Gastrocnemius medialis (tissue), 4 donors: ENCODE results near the gene LTBP1.

Source experiments
- POLR2A ChIP-seq, 2 donors: fragments of 450-650 bp; IDR thresholded peaks; one replicate each; pipeline ENCODE4 v1.6.1; 2017; ENCODE audit warnings: antibody characterized with exemption in 2 of 2, mild to moderate bottlenecking in 2 of 2, moderate library complexity in 2 of 2
- TF ChIP-seq, protein P1 (sequence below), 5 experiments: fragments of 450-650 bp in 3 of 5; fragments of 200-600 bp in 2 of 5; sonication (generic) in 2 of 5; IDR thresholded peaks in 4 of 5; conservative IDR thresholded peaks in 1 of 5; 1 replicate in 4 of 5; 2 replicates in 1 of 5; pipeline ENCODE4 v1.5.1; 2016 to 2019; ENCODE audit warnings: antibody characterized with exemption in 5 of 5, mild to moderate bottlenecking in 3 of 5, moderate library complexity in 3 of 5

DNA sequence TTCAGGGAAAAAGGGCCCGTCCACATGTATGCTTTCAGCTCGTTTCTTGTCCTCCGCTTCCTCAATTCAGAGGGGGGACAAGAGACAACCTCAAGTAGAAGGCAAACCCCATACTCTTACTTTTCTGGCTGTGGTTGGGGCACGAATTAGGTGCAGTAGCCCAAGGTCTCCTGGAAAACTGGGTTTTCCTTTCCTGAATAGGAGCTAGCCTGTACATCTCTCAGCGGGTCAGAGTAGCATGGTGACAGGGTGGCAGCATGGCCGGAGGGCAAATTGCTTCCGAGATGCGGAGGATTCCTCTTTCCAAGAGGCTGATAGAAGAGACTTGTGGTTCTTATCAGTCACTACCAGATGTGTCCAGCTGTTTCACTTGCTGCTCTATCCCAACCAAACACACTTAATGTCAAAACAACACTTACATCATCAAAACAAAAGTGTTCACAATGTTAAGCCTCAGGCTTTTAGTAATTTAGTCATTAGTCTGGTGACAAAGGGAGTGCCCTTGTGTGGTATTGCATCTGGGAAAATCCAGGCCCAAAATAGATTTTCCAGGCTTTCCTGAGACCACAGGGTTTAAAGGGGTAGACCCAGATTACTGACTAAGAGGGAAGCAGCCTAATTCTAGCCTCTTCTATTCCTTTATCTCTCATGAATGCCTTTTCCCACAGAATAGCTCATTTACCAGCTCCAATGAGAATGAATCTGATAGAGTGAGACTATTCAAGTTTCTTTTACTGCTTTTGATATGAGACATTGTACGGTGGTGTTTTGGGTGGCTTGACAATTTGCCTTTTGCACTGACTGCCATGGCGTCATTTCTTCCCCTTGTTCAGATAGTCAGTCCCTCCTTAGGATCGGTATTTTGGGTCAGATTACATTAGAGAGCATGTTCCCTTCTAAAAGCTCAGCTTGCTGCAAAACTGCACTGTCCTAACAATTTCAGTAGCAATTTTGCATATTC lies 162.0 kb downstream of the LTBP1 start:
- TF ChIP-seq POLR2A (IDR thresholded peaks at IDR 0.05): no peak
- TF ChIP-seq, protein P1, sequence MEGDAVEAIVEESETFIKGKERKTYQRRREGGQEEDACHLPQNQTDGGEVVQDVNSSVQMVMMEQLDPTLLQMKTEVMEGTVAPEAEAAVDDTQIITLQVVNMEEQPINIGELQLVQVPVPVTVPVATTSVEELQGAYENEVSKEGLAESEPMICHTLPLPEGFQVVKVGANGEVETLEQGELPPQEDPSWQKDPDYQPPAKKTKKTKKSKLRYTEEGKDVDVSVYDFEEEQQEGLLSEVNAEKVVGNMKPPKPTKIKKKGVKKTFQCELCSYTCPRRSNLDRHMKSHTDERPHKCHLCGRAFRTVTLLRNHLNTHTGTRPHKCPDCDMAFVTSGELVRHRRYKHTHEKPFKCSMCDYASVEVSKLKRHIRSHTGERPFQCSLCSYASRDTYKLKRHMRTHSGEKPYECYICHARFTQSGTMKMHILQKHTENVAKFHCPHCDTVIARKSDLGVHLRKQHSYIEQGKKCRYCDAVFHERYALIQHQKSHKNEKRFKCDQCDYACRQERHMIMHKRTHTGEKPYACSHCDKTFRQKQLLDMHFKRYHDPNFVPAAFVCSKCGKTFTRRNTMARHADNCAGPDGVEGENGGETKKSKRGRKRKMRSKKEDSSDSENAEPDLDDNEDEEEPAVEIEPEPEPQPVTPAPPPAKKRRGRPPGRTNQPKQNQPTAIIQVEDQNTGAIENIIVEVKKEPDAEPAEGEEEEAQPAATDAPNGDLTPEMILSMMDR (IDR thresholded peaks at IDR 0.05 in 4 of 5, conservative IDR thresholded peaks at IDR 0.05 in 1 of 5): no peak
